HepG2 (cell line): ENCODE results near the gene RTP2. TPM values are rescaled to one million over a fixed set of nuclear protein-coding genes. Genes with fewer than 3 reads are reported as not detected.
"Not testable (repeated sequence)": the region's sequence is repeated elsewhere in the genome, so short reads cannot be mapped to it uniquely, and the experiment has no call there.

Experiments used
- ATAC-seq: fragments of 200-7000 bp; cut with Tn5 transposase; 3 replicates; pipeline ENCODE4 v1.9.1; 2020; ENCODE audit warnings: mild to moderate bottlenecking, moderate library complexity
- BruUV-seq: library from RNA; stranded (reverse); fragments of 400-500 nt; replicated peaks from 2 replicates; lab custom pipeline; 2021; lab: Mats Ljungman, UMichigan
- CTCF ChIA-PET: fragments of 300-600 bp; formaldehyde crosslinking; extraction: SDS; loops from one replicate; lab custom pipeline; 2021; ENCODE audit warnings: low total read pairs, inconsistent platforms, low intra/inter-chr PET ratio; lab: Yijun Ruan, JAX
- POLR2A ChIA-PET: fragments of 350-600 bp; sonication (Branson Sonifier 250); formaldehyde crosslinking; loops from one replicate; lab custom pipeline; 2020; ENCODE audit warnings: antibody characterized with exemption, inconsistent platforms; lab: Yijun Ruan, JAX
- DNase-seq: peaks from one replicate; pipeline ENCODE4 v3.0.0-alpha.2; 2015; ENCODE audit warnings: low spot score
- FAIRE-seq: peaks from 3 replicates; lab custom pipeline; 2011; peaks lifted over from hg19 to GRCh38; lab: Jason Lieb, UNC
- H2AFZ ChIP-seq: one replicate; pipeline ENCODE4 v1.6.1; 2011; ENCODE audit warnings: low read length, inconsistent platforms
- H3K27ac ChIP-seq: fragments of 300-600 bp; 3 replicates; pipeline ENCODE4 v1.8.0; 2011; ENCODE audit warnings: mixed run types, mild to moderate bottlenecking, mixed read lengths, low read length, inconsistent platforms; ENCODE audit not compliant: insufficient read depth; ENCODE audit errors: extremely low read length
- H3K27me3 ChIP-seq, 2 experiments: fragments of 200-600 bp in 1 of 2; 2 replicates in 1 of 2; 3 replicates in 1 of 2; pipeline versions ENCODE4 v1.6.0 to v1.8.0; 2011; ENCODE audit warnings: low read length in 2 of 2, mild to moderate bottlenecking in 2 of 2, moderate library complexity in 2 of 2, inconsistent platforms in 1 of 2; ENCODE audit not compliant: insufficient read depth in 2 of 2, control insufficient read depth in 1 of 2
- H3K36me3 ChIP-seq, 2 experiments: fragments of 200-600 bp in 1 of 2; replicated peaks in 1 of 2; 2 replicates in 1 of 2; 3 replicates in 1 of 2; pipeline versions ENCODE4 v1.5.1 to v1.8.0; 2011; ENCODE audit warnings: low read length in 2 of 2, inconsistent platforms in 1 of 2; ENCODE audit not compliant: insufficient read depth in 2 of 2, control insufficient read depth in 1 of 2
- H3K4me1 ChIP-seq: 2 replicates; pipeline ENCODE4 v1.5.1; 2012; ENCODE audit warnings: low read length, inconsistent platforms; ENCODE audit not compliant: insufficient read depth
- H3K4me2 ChIP-seq: 2 replicates; pipeline ENCODE4 v1.6.0; 2011; ENCODE audit warnings: low read depth, low read length, inconsistent platforms
- H3K4me3 ChIP-seq, 3 experiments: fragments of 200-600 bp in 1 of 3; sonication (generic), shearing (Covaris generic) in 1 of 3; replicated peaks in 1 of 3; 2 replicates each; pipeline ENCODE4 v1.5.1; 2011 to 2016; ENCODE audit warnings: low read length in 3 of 3, inconsistent platforms in 2 of 3, low read depth in 2 of 3, mild to moderate bottlenecking in 2 of 3, control low read depth in 1 of 3, mixed read lengths in 1 of 3; ENCODE audit not compliant: insufficient read depth in 1 of 3
- H3K79me2 ChIP-seq: one replicate; pipeline ENCODE4 v1.6.1; 2011; ENCODE audit warnings: low read length, inconsistent platforms; ENCODE audit not compliant: insufficient read depth
- H3K9ac ChIP-seq: 2 replicates; pipeline ENCODE4 v1.6.0; 2011; ENCODE audit warnings: mild to moderate bottlenecking, low read depth, low read length, inconsistent platforms; ENCODE audit not compliant: insufficient read depth
- H3K9me3 ChIP-seq: 2 replicates; pipeline ENCODE4 v1.5.1; 2012; ENCODE audit warnings: mild to moderate bottlenecking, low read length
- H4K20me1 ChIP-seq: 2 replicates; pipeline ENCODE4 v1.6.0; 2011; ENCODE audit warnings: inconsistent platforms, mild to moderate bottlenecking, low read length, moderate library complexity; ENCODE audit not compliant: insufficient read depth
- CBX1 ChIP-seq: IDR thresholded peaks from one replicate; pipeline ENCODE4 v1.6.1; 2016; ENCODE audit warnings: antibody characterized with exemption, low read depth
- MNT ChIP-seq: fragments of 450-650 bp; IDR thresholded peaks from 2 replicates; pipeline ENCODE4 v1.6.1; 2016
- MYC ChIP-seq: sonication (generic); formaldehyde crosslinking; IDR thresholded peaks from 2 replicates; pipeline ENCODE4 v1.9.0; 2021; ENCODE audit warnings: missing genetic modification reagents, borderline replicate concordance
- RAD21 ChIP-seq: fragments of 450-650 bp; formaldehyde crosslinking; IDR thresholded peaks from 2 replicates; pipeline ENCODE4 v1.5.0; 2020; ENCODE audit warnings: mild to moderate bottlenecking
- RBFOX2 ChIP-seq: fragments of 200-400 bp; formaldehyde crosslinking; IDR thresholded peaks from 2 replicates; pipeline ENCODE4 v1.6.1; 2017; ENCODE audit warnings: low read depth, mild to moderate bottlenecking, low read length
- SATB2 ChIP-seq: sonication (generic); formaldehyde crosslinking; IDR thresholded peaks from 2 replicates; pipeline ENCODE4 v1.5.0; 2020; ENCODE audit warnings: missing genetic modification reagents
- SP140L ChIP-seq: sonication (generic); formaldehyde crosslinking; IDR thresholded peaks from 2 replicates; pipeline ENCODE4 v1.4.0; 2020; ENCODE audit warnings: missing genetic modification reagents, borderline replicate concordance
- SRSF4 ChIP-seq: fragments of 200-400 bp; formaldehyde crosslinking; IDR thresholded peaks from one replicate; pipeline ENCODE4 v1.6.1; 2018; ENCODE audit warnings: mild to moderate bottlenecking, low read depth, low read length, moderate library complexity; ENCODE audit not compliant: poor library complexity, severe bottlenecking
- WIZ ChIP-seq: sonication (generic); formaldehyde crosslinking; IDR thresholded peaks from 2 replicates; pipeline ENCODE4 v1.5.1; 2020; ENCODE audit warnings: mild to moderate bottlenecking, missing genetic modification reagents
- ZBTB4 ChIP-seq: sonication (generic); formaldehyde crosslinking; IDR thresholded peaks from 2 replicates; pipeline ENCODE4 v1.4.0; 2020; ENCODE audit warnings: missing genetic modification reagents, mild to moderate bottlenecking, borderline replicate concordance
- ZBTB7B ChIP-seq: sonication (generic); formaldehyde crosslinking; IDR thresholded peaks from 2 replicates; pipeline ENCODE4 v1.4.0; 2020; ENCODE audit warnings: missing genetic modification reagents
- ZFP36L2 ChIP-seq: sonication (generic); formaldehyde crosslinking; IDR thresholded peaks from 2 replicates; pipeline ENCODE4 v1.4.0; 2020; ENCODE audit warnings: missing genetic modification reagents
- ZNF264 ChIP-seq: sonication (generic); formaldehyde crosslinking; IDR thresholded peaks from 2 replicates; pipeline ENCODE4 v1.4.0; 2020; ENCODE audit warnings: missing genetic modification reagents
- ZNF510 ChIP-seq: sonication (generic); formaldehyde crosslinking; IDR thresholded peaks from 2 replicates; pipeline ENCODE4 v1.4.0; 2020; ENCODE audit warnings: low read depth, mild to moderate bottlenecking, missing genetic modification reagents
- ZNF607 ChIP-seq: sonication (generic); formaldehyde crosslinking; IDR thresholded peaks from 2 replicates; pipeline ENCODE4 v1.5.1; 2020; ENCODE audit warnings: missing genetic modification reagents, mild to moderate bottlenecking, borderline replicate concordance
- WGBS: methylation state at CpG from one replicate; pipeline ENCODE4 v1.1.6; 2017; ENCODE audit warnings: low lambda C conversion rate; 5-methylcytosine and 5-hydroxymethylcytosine counted together
- in situ Hi-C: cut with HindIII; loops from 2 replicates; pipeline ENCODE4 v1.10.0; 2017; ENCODE audit warnings: low pct_unique_long_range_greater_than_20kb; ENCODE audit not compliant: extremely low pct_ligation_motif_present
- intact Hi-C: fragments of 100-400 bp; cut with micrococcal nuclease; formaldehyde crosslinking; loops from one replicate; pipeline ENCODE4 v1.10.0; 2022; ENCODE audit not compliant: unreplicated experiment
- polyA plus RNA-seq, 8 experiments: library from polyadenylated mRNA; depleted of rRNA in 3 of 8; stranded (reverse) in 7 of 8; unstranded in 1 of 8; fragments of >200 nt; fragmentation: Illumina TruSeq in 4 of 8; extraction: Trizol in 4 of 8; gene quantifications; 2 replicates each; pipeline versions ENCODE4 v1.2.1 to v1.2.3, GENCODE V29; 2011 to 2016; ENCODE audit warnings: low read depth in 4 of 8, missing spikeins in 1 of 8, mixed read lengths in 1 of 8; ENCODE audit not compliant: insufficient read depth in 1 of 8
- total RNA-seq, 5 experiments: library from RNA; depleted of rRNA; stranded (reverse); fragments of >200 nt; fragmentation: Illumina TruSeq; extraction: Trizol; gene quantifications; 2 replicates each; pipeline ENCODE4 v1.2.3, GENCODE V29; 2016; ENCODE audit warnings: low read depth in 1 of 5

Gene RTP2
- total and polyA plus RNA-seq, 2 of the 13 experiments (the other 11 are each of a cell fraction or from before 2014, with no cell fraction given) = not detected

DNA sequence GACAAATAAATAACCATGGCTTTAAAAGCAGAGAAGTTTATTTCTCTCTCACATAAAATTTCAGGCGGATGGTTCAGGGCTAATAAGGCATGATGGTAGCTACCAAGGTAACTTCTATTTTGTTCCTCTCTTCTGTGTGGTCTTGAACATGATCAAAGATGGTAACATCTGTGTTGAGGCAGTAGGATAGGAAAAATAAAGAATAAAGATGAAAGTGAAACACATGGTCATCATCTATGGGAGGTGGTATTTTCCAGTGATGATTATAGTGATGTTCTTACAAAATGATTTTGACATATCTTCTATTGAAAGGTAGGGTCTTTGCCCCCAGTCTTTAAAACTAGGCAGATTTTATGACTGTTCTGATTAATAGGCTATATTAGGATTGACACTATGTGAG, 17.9 kb downstream of the RTP2 start:
- in situ Hi-C loops = loop anchor here (5.0 kb wide), 1 partner anchor 462 kb away; no protein-coding TSS in a partner anchor
- ATAC-seq = no peak
- FAIRE-seq = no peak

GRCh38 chr3:187681756-187682155, 20.6 kb downstream of the RTP2 start:
- CTCF ChIA-PET, H2AFZ ChIP-seq, H3K4me3 ChIP-seq, H3K4me1 ChIP-seq, H3K9me3 ChIP-seq, H3K27me3 ChIP-seq, BruUV-seq, FAIRE-seq, H3K79me2 ChIP-seq, POLR2A ChIA-PET, H4K20me1 ChIP-seq, H3K27ac ChIP-seq, H3K36me3 ChIP-seq, DNase-seq, intact Hi-C loops, H3K4me2 ChIP-seq, ATAC-seq, H3K9ac ChIP-seq: not testable (repeated sequence)
- 9% methylated on average over 11 of the region's 11 CpGs for WGBS
- in situ Hi-C loops = loop anchor here (5.0 kb wide), 1 partner anchor 459 kb away; no protein-coding TSS in a partner anchor

More for the DNA sequence above, 17.9 kb downstream of the RTP2 start:
- Histone ChIP-seq H3K4me2 (no peak overlapping the region), H3K79me2 (no peaks in the 10 kb centered on the region), H2AFZ (no peak overlapping the region), H3K9ac (no peak overlapping the region), H3K27ac (no peak overlapping the region), H3K4me3 (no peak overlapping the region), H3K36me3 (no peaks in the 10 kb centered on the region), H3K27me3 (no peaks in the 10 kb centered on the region), H4K20me1 (no peaks in the 10 kb centered on the region), H3K9me3 (no peaks in the 10 kb centered on the region), H3K4me1 (peaks cover 3% of the 10 kb centered on the region)
- no TSS peak for BruUV-seq
- CTCF ChIA-PET = no interaction called here
- DNase-seq = no peak
- POLR2A ChIA-PET = no interaction called here
- intact Hi-C loops = no loop called here
- 86% methylated on average over 1 of the region's 1 CpG for WGBS
- TF ChIP-seq ZBTB7B = no peak
- no peak for TF ChIP-seq ZFP36L2
- no peak for TF ChIP-seq MYC
- TF ChIP-seq MNT = no peak
- TF ChIP-seq ZNF264 (CRISPR knock-in tag) = no peak
- no peak for TF ChIP-seq ZNF510
- TF ChIP-seq CBX1 = no peak
- no peak for TF ChIP-seq SP140L (CRISPR knock-in tag)
- TF ChIP-seq RAD21 (CRISPR knock-in tag) = no peak
- no peak for TF ChIP-seq SATB2
- no peak for TF ChIP-seq ZNF607 (CRISPR knock-in tag)
- TF ChIP-seq SRSF4 = no peak
- no peak for TF ChIP-seq ZBTB4 (CRISPR knock-in tag)
- no peak for TF ChIP-seq WIZ (CRISPR knock-in tag)
- TF ChIP-seq RBFOX2 = no peak
- TF ChIP-seq, all 625 proteins: peak for 0
